Measurements from ENCODE around the gene DHX40. TPM values are rescaled to one million over a fixed set of nuclear protein-coding genes. Genes with fewer than 3 reads are reported as not detected.

The DHX40 gene
- total RNA-seq, 1 donor from 2014 or later, result 4.8 TPM

DNA sequence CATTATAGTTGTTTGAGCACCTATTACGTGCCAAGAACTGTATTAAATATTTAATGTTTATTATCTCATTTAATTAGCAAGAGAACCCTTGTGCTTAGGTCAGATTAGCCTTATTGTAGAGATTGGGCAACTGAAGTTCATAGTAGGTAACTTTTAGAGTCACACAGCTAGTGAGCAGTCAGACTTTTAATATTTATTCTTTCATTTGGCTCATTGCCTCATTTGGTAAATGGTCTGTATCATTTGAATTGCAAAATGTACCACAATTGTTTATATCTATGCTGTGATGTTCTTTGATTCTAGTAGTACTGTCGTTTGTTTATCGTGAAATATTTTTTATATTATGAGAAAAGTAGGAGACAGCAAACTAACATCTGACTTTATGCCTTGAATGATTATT, 61.9 kb downstream of the DHX40 start:
- TF ChIP-seq, protein P1, sequence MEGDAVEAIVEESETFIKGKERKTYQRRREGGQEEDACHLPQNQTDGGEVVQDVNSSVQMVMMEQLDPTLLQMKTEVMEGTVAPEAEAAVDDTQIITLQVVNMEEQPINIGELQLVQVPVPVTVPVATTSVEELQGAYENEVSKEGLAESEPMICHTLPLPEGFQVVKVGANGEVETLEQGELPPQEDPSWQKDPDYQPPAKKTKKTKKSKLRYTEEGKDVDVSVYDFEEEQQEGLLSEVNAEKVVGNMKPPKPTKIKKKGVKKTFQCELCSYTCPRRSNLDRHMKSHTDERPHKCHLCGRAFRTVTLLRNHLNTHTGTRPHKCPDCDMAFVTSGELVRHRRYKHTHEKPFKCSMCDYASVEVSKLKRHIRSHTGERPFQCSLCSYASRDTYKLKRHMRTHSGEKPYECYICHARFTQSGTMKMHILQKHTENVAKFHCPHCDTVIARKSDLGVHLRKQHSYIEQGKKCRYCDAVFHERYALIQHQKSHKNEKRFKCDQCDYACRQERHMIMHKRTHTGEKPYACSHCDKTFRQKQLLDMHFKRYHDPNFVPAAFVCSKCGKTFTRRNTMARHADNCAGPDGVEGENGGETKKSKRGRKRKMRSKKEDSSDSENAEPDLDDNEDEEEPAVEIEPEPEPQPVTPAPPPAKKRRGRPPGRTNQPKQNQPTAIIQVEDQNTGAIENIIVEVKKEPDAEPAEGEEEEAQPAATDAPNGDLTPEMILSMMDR (IDR thresholded peaks at IDR 0.05), result no peak
- Histone ChIP-seq H3K36me3 (no peaks in the 10 kb centered on the region), H3K27me3 (no peaks in the 10 kb centered on the region), H3K4me3 (peak overlapping the region in 1 of 2 donors; percentile 10), H3K9me3 (no peaks in the 10 kb centered on the region), H3K27ac (peak overlapping the region in 1 of 2 donors; percentile 25), H3K4me1 (peaks cover 6 to 52% of the 10 kb centered on the region in 2 donors)
- no peak for DNase-seq (ENCODE audit: low spot score in 2 of 2)
- intact Hi-C loops (cut with DNase I), result no loop called here

DNA sequence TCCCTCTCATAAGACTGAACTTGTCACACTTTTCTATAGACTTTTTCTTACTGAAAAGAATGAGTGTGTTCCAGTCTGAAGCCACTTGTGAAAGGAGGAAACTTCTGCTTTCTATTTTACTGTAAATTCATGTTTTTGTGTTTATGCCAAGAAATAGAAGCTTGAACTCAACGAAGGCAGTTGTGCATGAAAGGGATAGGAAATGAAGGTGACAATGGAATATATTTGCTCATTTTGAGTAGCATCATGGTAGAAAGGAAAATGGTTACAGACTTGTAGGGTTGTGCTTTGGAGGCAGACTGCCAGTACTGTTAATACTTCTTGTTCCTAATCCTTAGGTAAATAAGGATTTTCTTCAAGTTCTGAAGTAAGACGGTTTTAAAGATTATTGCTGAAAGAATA, 62.4 kb downstream of the DHX40 start:
- H3K9me3 ChIP-seq, result no peaks in the 10 kb centered on the region
- DNase-seq (ENCODE audit: low spot score in 2 of 2), result no peak
- peaks cover 6 to 47% of the 10 kb centered on the region in 2 donors for H3K4me1 ChIP-seq
- no peaks in the 10 kb centered on the region for H3K27me3 ChIP-seq
- no peaks in the 10 kb centered on the region for H3K36me3 ChIP-seq
- TF ChIP-seq, protein P1 (IDR thresholded peaks at IDR 0.05), result no peak
- intact Hi-C loops (cut with DNase I), result no loop called here
- peak overlapping the region in 1 of 2 donors; percentile 10 for H3K4me3 ChIP-seq
- H3K27ac ChIP-seq, result peak overlapping the region; percentile 25 to 34

DNA sequence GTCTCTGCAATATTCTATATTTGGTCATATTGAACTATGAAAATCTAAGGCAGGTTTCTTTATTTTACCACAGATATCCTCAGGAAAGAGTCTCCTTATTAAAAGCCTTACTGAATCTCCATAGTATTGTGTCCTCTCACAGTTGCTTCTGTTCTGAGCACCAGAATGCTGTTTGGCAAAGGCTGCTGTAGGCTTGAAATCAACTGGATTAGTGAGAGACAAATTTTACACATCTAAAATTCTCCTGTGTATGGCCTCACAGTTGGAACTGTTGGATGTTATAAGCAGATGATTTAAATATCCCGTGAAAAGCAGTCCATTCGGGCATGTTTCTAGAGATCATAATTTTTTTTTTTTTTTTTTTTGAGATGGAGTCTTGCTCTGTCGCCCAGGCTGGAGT, 63.8 kb downstream of the DHX40 start:
- Histone ChIP-seq H3K36me3 (no peaks in the 10 kb centered on the region), H3K9me3 (no peaks in the 10 kb centered on the region), H3K27me3 (no peaks in the 10 kb centered on the region), H3K4me3 (no peak overlapping the region), H3K27ac (no peak overlapping the region), H3K4me1 (peaks cover 5 to 47% of the 10 kb centered on the region in 2 donors)
- TF ChIP-seq, protein P1 (IDR thresholded peaks at IDR 0.05), result no peak
- intact Hi-C loops (cut with DNase I), result no loop called here
- no peak for DNase-seq (ENCODE audit: low spot score in 2 of 2)

DNA sequence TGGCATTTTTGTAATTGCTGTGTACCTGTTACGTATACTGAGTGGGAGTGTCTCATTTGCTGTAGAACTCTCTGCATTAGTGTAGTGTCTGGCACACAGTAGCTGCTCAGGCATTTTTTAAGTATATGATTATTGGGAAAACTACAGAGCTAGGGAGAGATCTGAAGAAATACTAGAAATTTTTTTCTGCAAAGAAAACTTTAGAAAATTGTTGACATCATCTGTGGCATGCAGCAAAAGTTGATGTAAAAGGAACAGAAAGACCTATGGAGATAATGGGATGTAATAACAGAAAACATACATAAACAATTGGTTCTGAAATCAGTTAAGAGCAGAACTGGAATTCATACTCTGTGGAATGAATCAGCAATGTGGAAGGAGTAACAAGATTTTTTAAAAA, 65.9 kb downstream of the DHX40 start:
- Histone ChIP-seq H3K9me3 (no peaks in the 10 kb centered on the region), H3K27ac (no peak overlapping the region), H3K4me3 (no peak overlapping the region), H3K27me3 (no peaks in the 10 kb centered on the region), H3K36me3 (no peaks in the 10 kb centered on the region), H3K4me1 (peaks cover 6 to 51% of the 10 kb centered on the region in 2 donors)
- TF ChIP-seq, protein P1 (IDR thresholded peaks at IDR 0.05), result no peak
- no peak for DNase-seq (ENCODE audit: low spot score in 2 of 2)
- intact Hi-C loops (cut with DNase I), result no loop called here

DNA sequence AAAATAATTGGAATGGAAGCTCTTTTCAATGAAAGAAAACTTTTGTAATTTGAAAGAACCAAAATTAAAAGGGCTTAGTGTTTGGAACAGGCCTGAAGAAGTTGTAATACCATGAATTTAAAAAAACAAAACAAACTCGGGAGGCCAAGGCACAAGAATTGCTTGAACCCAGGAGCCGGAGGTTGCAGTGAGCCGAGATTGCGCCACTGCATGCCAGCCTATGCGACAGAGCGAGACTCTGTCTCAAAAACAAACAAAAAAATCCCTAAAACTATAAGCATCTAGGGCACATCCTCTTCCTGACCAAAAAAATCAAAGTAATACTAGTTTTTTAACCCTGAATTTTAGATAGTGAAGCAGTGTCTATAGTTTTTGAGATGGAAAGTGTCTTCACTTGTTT, 67.0 kb downstream of the DHX40 start:
- TF ChIP-seq, protein P1 (IDR thresholded peaks at IDR 0.05), result no peak
- H3K9me3 ChIP-seq, result no peaks in the 10 kb centered on the region
- no peaks in the 10 kb centered on the region for H3K27me3 ChIP-seq
- no peak overlapping the region for H3K4me3 ChIP-seq
- H3K36me3 ChIP-seq, result no peaks in the 10 kb centered on the region
- H3K4me1 ChIP-seq, result peaks cover 4 to 45% of the 10 kb centered on the region in 2 donors
- no peak for DNase-seq (ENCODE audit: low spot score in 2 of 2)
- H3K27ac ChIP-seq, result no peak overlapping the region
- intact Hi-C loops (cut with DNase I), result no loop called here

Measured in ascending aorta (tissue), 2 donors.